ENCODE results near the gene PXK.

DNA sequence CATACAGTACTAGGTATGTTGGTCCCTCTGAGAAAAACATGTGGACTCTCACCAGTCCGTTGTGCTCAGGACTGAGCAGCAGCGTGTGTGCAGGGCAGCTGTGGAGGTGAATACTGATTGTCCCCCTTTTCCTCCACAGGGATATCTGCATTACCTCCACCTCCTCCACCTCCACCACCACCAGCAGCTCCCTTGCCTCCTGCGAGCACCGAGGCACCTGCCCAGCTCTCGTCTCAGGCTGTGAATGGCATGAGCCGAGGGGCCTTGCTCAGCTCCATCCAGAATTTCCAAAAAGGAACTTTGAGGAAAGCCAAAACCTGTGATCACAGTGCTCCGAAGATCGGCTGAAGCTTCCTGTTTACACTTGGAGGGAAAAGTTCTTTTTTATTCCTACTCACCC is 91.9 kb downstream of the PXK start:
- no peak for TF ChIP-seq EZH2 (IDR thresholded peaks at IDR 0.05; ENCODE audit: low read depth)
- TF ChIP-seq, protein P1, sequence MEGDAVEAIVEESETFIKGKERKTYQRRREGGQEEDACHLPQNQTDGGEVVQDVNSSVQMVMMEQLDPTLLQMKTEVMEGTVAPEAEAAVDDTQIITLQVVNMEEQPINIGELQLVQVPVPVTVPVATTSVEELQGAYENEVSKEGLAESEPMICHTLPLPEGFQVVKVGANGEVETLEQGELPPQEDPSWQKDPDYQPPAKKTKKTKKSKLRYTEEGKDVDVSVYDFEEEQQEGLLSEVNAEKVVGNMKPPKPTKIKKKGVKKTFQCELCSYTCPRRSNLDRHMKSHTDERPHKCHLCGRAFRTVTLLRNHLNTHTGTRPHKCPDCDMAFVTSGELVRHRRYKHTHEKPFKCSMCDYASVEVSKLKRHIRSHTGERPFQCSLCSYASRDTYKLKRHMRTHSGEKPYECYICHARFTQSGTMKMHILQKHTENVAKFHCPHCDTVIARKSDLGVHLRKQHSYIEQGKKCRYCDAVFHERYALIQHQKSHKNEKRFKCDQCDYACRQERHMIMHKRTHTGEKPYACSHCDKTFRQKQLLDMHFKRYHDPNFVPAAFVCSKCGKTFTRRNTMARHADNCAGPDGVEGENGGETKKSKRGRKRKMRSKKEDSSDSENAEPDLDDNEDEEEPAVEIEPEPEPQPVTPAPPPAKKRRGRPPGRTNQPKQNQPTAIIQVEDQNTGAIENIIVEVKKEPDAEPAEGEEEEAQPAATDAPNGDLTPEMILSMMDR (conservative IDR thresholded peaks at IDR 0.05) = no peak
